VCaP (cell line): ENCODE data around the gene SEMA3E.

Experiments used
- H3K27ac ChIP-seq: fragments of 450-650 bp; 2 replicates; pipeline ENCODE4 v1.5.1; 2017
- CTCF ChIP-seq: fragments of 450-650 bp; conservative IDR thresholded peaks from 2 replicates; pipeline ENCODE4 v1.5.1; 2017; ENCODE audit warnings: mild to moderate bottlenecking, moderate library complexity

Gene SEMA3E

GRCh38 chr7:83610649-83611304, 38.2 kb downstream of the SEMA3E start:
- H3K27ac ChIP-seq = no peak overlapping the region
- TF ChIP-seq CTCF = no peak

GRCh38 chr7:83608716-83609115, 40.2 kb downstream of the SEMA3E start:
- no peak overlapping the region for H3K27ac ChIP-seq
- no peak for TF ChIP-seq CTCF

- H3K27ac ChIP-seq = no peak overlapping the region
- TF ChIP-seq CTCF = no peak
These were observed 45.3 kb downstream of the SEMA3E start for GRCh38 chr7:83603649-83604048.

GRCh38 chr7:83599131-83599530, 49.8 kb downstream of the SEMA3E start:
- H3K27ac ChIP-seq = no peak overlapping the region
- TF ChIP-seq CTCF = no peak

- no peak for TF ChIP-seq CTCF
- no peak overlapping the region for H3K27ac ChIP-seq
These were observed 54.9 kb downstream of the SEMA3E start for GRCh38 chr7:83593921-83594475.

GRCh38 chr7:83588602-83589240, 60.2 kb downstream of the SEMA3E start:
- TF ChIP-seq CTCF = no peak
- no peak overlapping the region for H3K27ac ChIP-seq

GRCh38 chr7:83586281-83586680, 62.7 kb downstream of the SEMA3E start:
- no peak overlapping the region for H3K27ac ChIP-seq
- TF ChIP-seq CTCF = no peak
